GM23338 (cell line): ENCODE results near the gene PRR36. TPM values are rescaled to one million over a fixed set of nuclear protein-coding genes. Genes with fewer than 3 reads are reported as not detected.

ENCODE experiments used
- CREB1 ChIP-seq: fragments of 250-450 bp; sonication (Bioruptor Pico); IDR thresholded peaks from 2 replicates; pipeline ENCODE4 v1.5.0; 2020; ENCODE audit warnings: low read depth, mild to moderate bottlenecking, moderate library complexity
- CTCF ChIP-seq, 2 experiments: fragments of 200-600 bp in 1 of 2; sonication (generic) in 1 of 2; conservative IDR thresholded peaks; 2 replicates each; pipeline versions ENCODE4 v1.5.1 to v1.6.1; 2016 to 2017; ENCODE audit warnings: antibody characterized with exemption in 2 of 2, low read depth in 2 of 2, mild to moderate bottlenecking in 2 of 2, moderate library complexity in 1 of 2
- ETS1 ChIP-seq: IDR thresholded peaks from 2 replicates; pipeline ENCODE4 v1.6.1; 2016; ENCODE audit warnings: antibody characterized with exemption
- EZH2 ChIP-seq: fragments of 200-600 bp; sonication (generic); IDR thresholded peaks from one replicate; pipeline ENCODE4 v1.8.0; 2017; ENCODE audit warnings: antibody characterized with exemption, mild to moderate bottlenecking, low read depth; ENCODE audit not compliant: unreplicated experiment
- EZH2phosphoT487 ChIP-seq: fragments of 200-600 bp; sonication (generic); IDR thresholded peaks from one replicate; pipeline ENCODE4 v1.8.1; 2018; ENCODE audit warnings: antibody characterized with exemption; ENCODE audit not compliant: unreplicated experiment
- NANOG ChIP-seq: IDR thresholded peaks from 2 replicates; pipeline ENCODE4 v1.6.1; 2016; ENCODE audit warnings: antibody characterized with exemption, borderline replicate concordance
- ZNF114 ChIP-seq: fragments of 250-450 bp; sonication (Bioruptor Pico); IDR thresholded peaks from 2 replicates; pipeline ENCODE4 v1.5.0; 2020; ENCODE audit warnings: mild to moderate bottlenecking, moderate library complexity
- ZNF331 ChIP-seq: fragments of 250-450 bp; sonication (Bioruptor Pico); IDR thresholded peaks from 2 replicates; pipeline ENCODE4 v1.5.0; 2020; ENCODE audit warnings: low read depth, mild to moderate bottlenecking, moderate library complexity
- ZNF462 ChIP-seq: fragments of 250-450 bp; sonication (Bioruptor Pico); IDR thresholded peaks from 2 replicates; pipeline ENCODE4 v1.5.0; 2020; ENCODE audit warnings: mild to moderate bottlenecking, moderate library complexity
- polyA plus RNA-seq: library from polyadenylated mRNA; unstranded; fragments of >200 nt; fragmentation: Nextera tagmentation; extraction: Ambion mirVana; gene quantifications from 2 replicates; pipeline ENCODE4 v1.2.1, GENCODE V29; 2016
- total RNA-seq: library from RNA; depleted of rRNA; stranded (reverse); fragments of >200 nt; shearing (Covaris generic); gene quantifications from 2 replicates; pipeline ENCODE4 v1.2.3, GENCODE V29; 2014

Gene PRR36
- total and polyA plus RNA-seq, 2 experiments from 2014 or later: 17.6 to 17.9 TPM

- TF ChIP-seq ZNF462 (CRISPR knock-in tag): no peak
- no peak for TF ChIP-seq EZH2phosphoT487
- TF ChIP-seq ZNF331 (CRISPR knock-in tag): no peak
- TF ChIP-seq NANOG: no peak
- no peak for TF ChIP-seq EZH2
- TF ChIP-seq ETS1: no peak
- TF ChIP-seq CREB1: no peak
- TF ChIP-seq CTCF (conservative IDR thresholded peaks at IDR 0.05; ENCODE audit: low read depth in 2 of 2): no peak
- TF ChIP-seq ZNF114: no peak
Measured at GRCh38 chr19:7842661-7843294, 31.4 kb downstream of the PRR36 start (continued).
